GM23338 (cell line): ENCODE measurements around the gene DAAM2. TPM values are rescaled to one million over a fixed set of nuclear protein-coding genes. Genes with fewer than 3 reads are reported as not detected.

Experiments used
- ATAC-seq: fragments of 200-7000 bp; cut with Tn5 transposase; 3 replicates; pipeline ENCODE4 v1.9.1; 2020
- DNase-seq: peaks from one replicate; pipeline ENCODE4 v3.0.0-alpha.2; 2015; ENCODE audit warnings: low spot score
- H2AFZ ChIP-seq: fragments of 200-600 bp; sonication (generic); 2 replicates; pipeline ENCODE4 v1.8.0; 2016; ENCODE audit warnings: antibody characterized with exemption, mild to moderate bottlenecking, moderate library complexity
- H3F3A ChIP-seq: fragments of 200-600 bp; sonication (generic); replicated peaks from 2 replicates; pipeline ENCODE4 v1.8.0; 2017; ENCODE audit warnings: antibody characterized with exemption, mixed run types, low read depth
- H3K27ac ChIP-seq: fragments of 200-600 bp; sonication (generic); 2 replicates; pipeline ENCODE4 v1.6.1; 2016; ENCODE audit warnings: low read depth
- H3K27me3 ChIP-seq: fragments of 200-600 bp; sonication (generic); 2 replicates; pipeline ENCODE4 v1.8.0; 2016; ENCODE audit warnings: mild to moderate bottlenecking, mixed run types, moderate library complexity; ENCODE audit not compliant: insufficient read depth
- H3K36me3 ChIP-seq: fragments of 200-600 bp; sonication (generic); 2 replicates; pipeline ENCODE4 v1.8.0; 2016; ENCODE audit warnings: mild to moderate bottlenecking; ENCODE audit not compliant: insufficient read depth
- H3K4me1 ChIP-seq: fragments of 200-600 bp; sonication (generic); 2 replicates; pipeline ENCODE4 v1.8.0; 2016; ENCODE audit warnings: mild to moderate bottlenecking, moderate library complexity; ENCODE audit not compliant: insufficient read depth
- H3K4me2 ChIP-seq: fragments of 200-600 bp; sonication (generic); 2 replicates; pipeline ENCODE4 v1.7.1; 2017; ENCODE audit warnings: mixed run types
- H3K4me3 ChIP-seq: fragments of 200-600 bp; sonication (generic); 2 replicates; pipeline ENCODE4 v1.6.1; 2016; ENCODE audit warnings: mixed run types
- H3K79me2 ChIP-seq: fragments of 200-600 bp; sonication (generic); replicated peaks from 2 replicates; pipeline ENCODE4 v1.8.0; 2017; ENCODE audit warnings: mild to moderate bottlenecking; ENCODE audit not compliant: insufficient read depth
- H3K9me2 ChIP-seq: fragments of 200-600 bp; sonication (generic); 2 replicates; pipeline ENCODE4 v1.8.0; 2017; ENCODE audit not compliant: insufficient read depth
- H4K20me1 ChIP-seq: fragments of 200-600 bp; sonication (generic); replicated peaks from 2 replicates; pipeline ENCODE4 v1.8.0; 2017; ENCODE audit warnings: mild to moderate bottlenecking; ENCODE audit not compliant: insufficient read depth
- H3K27ac Mint-ChIP-seq: 2 replicates; pipeline ENCODE4 v1.8.0; 2020; ENCODE audit warnings: inconsistent platforms, mild to moderate bottlenecking, moderate library complexity, mixed read lengths
- H3K27me3 Mint-ChIP-seq: 3 replicates; pipeline ENCODE4 v1.8.0; 2022; ENCODE audit warnings: low read depth, mild to moderate bottlenecking, moderate library complexity, mixed read lengths, inconsistent platforms; ENCODE audit not compliant: insufficient read depth, poor library complexity
- H3K36me3 Mint-ChIP-seq: 3 replicates; pipeline ENCODE4 v1.8.0; 2021; ENCODE audit warnings: low read depth, mild to moderate bottlenecking, inconsistent platforms, moderate library complexity, mixed read lengths
- H3K4me1 Mint-ChIP-seq: 3 replicates; pipeline ENCODE4 v1.8.0; 2020; ENCODE audit warnings: mild to moderate bottlenecking, inconsistent platforms, mixed read lengths
- H3K4me3 Mint-ChIP-seq: 3 replicates; pipeline ENCODE4 v1.8.0; 2021; ENCODE audit warnings: moderate library complexity, mild to moderate bottlenecking, inconsistent platforms, mixed read lengths
- H3K9me3 Mint-ChIP-seq: 3 replicates; pipeline ENCODE4 v1.8.0; 2020; ENCODE audit warnings: moderate library complexity, mild to moderate bottlenecking, inconsistent platforms, mixed read lengths
- CREB1 ChIP-seq: fragments of 250-450 bp; sonication (Bioruptor Pico); IDR thresholded peaks from 2 replicates; pipeline ENCODE4 v1.5.0; 2020; ENCODE audit warnings: low read depth, mild to moderate bottlenecking, moderate library complexity
- CTCF ChIP-seq, 2 experiments: fragments of 200-600 bp in 1 of 2; sonication (generic) in 1 of 2; conservative IDR thresholded peaks; 2 replicates each; pipeline versions ENCODE4 v1.5.1 to v1.6.1; 2016 to 2017; ENCODE audit warnings: antibody characterized with exemption in 2 of 2, low read depth in 2 of 2, mild to moderate bottlenecking in 2 of 2, moderate library complexity in 1 of 2
- ETS1 ChIP-seq: IDR thresholded peaks from 2 replicates; pipeline ENCODE4 v1.6.1; 2016; ENCODE audit warnings: antibody characterized with exemption
- EZH2phosphoT487 ChIP-seq: fragments of 200-600 bp; sonication (generic); IDR thresholded peaks from one replicate; pipeline ENCODE4 v1.8.1; 2018; ENCODE audit warnings: antibody characterized with exemption; ENCODE audit not compliant: unreplicated experiment
- JUNB ChIP-seq: IDR thresholded peaks from one replicate; pipeline ENCODE4 v1.6.1; 2016; ENCODE audit warnings: antibody characterized with exemption; ENCODE audit not compliant: unreplicated experiment
- STAT1 ChIP-seq: IDR thresholded peaks from one replicate; pipeline ENCODE4 v1.6.1; 2016; ENCODE audit warnings: antibody characterized with exemption; ENCODE audit not compliant: unreplicated experiment
- ZNF114 ChIP-seq: fragments of 250-450 bp; sonication (Bioruptor Pico); IDR thresholded peaks from 2 replicates; pipeline ENCODE4 v1.5.0; 2020; ENCODE audit warnings: mild to moderate bottlenecking, moderate library complexity
- ZNF331 ChIP-seq: fragments of 250-450 bp; sonication (Bioruptor Pico); IDR thresholded peaks from 2 replicates; pipeline ENCODE4 v1.5.0; 2020; ENCODE audit warnings: low read depth, mild to moderate bottlenecking, moderate library complexity
- ZNF462 ChIP-seq: fragments of 250-450 bp; sonication (Bioruptor Pico); IDR thresholded peaks from 2 replicates; pipeline ENCODE4 v1.5.0; 2020; ENCODE audit warnings: mild to moderate bottlenecking, moderate library complexity
- polyA plus RNA-seq: library from polyadenylated mRNA; unstranded; fragments of >200 nt; fragmentation: Nextera tagmentation; extraction: Ambion mirVana; gene quantifications from 2 replicates; pipeline ENCODE4 v1.2.1, GENCODE V29; 2016
- total RNA-seq: library from RNA; depleted of rRNA; stranded (reverse); fragments of >200 nt; shearing (Covaris generic); gene quantifications from 2 replicates; pipeline ENCODE4 v1.2.3, GENCODE V29; 2014

DAAM2 gene
- total and polyA plus RNA-seq, 2 experiments from 2014 or later = 1.4 to 4.9 TPM

GRCh38 chr6:39898625-39899024 is 106.4 kb downstream of the DAAM2 start:
- Histone ChIP-seq H3F3A (no peaks in the 10 kb centered on the region), H3K4me1 (peaks cover 16% of the 10 kb centered on the region), H3K27ac (no peak overlapping the region), H3K27me3 (no peaks in the 10 kb centered on the region), H3K79me2 (no peaks in the 10 kb centered on the region), H4K20me1 (no peaks in the 10 kb centered on the region), H3K4me3 (no peak overlapping the region), H3K36me3 (no peaks in the 10 kb centered on the region), H2AFZ (no peak overlapping the region), H3K4me2 (no peak overlapping the region), H3K9me2 (peaks cover 15% of the 10 kb centered on the region; the same call in 1 of the 2 replicates)
- H3K4me3 Mint-ChIP-seq = no peak overlapping the region
- no peak overlapping the region for H3K27ac Mint-ChIP-seq
- peaks cover 13% of the 10 kb centered on the region; the same call in 2 of the 3 replicates for H3K36me3 Mint-ChIP-seq
- H3K27me3 Mint-ChIP-seq = peaks cover 16% of the 10 kb centered on the region
- DNase-seq (no peak), ATAC-seq (no peak)
- TF ChIP-seq CREB1 (CRISPR knock-in tag) (no peak), ZNF462 (no peak), ETS1 (no peak), EZH2phosphoT487 (no peak), CTCF (conservative IDR thresholded peaks at IDR 0.05; ENCODE audit: low read depth in 2 of 2) (no peak), STAT1 (no peak), ZNF114 (no peak), ZNF331 (CRISPR knock-in tag) (no peak), JUNB (no peak)
- no peaks in the 10 kb centered on the region for H3K9me3 Mint-ChIP-seq
- H3K4me1 Mint-ChIP-seq = peaks cover 21% of the 10 kb centered on the region
